ENCODE measurements around the gene PEAR1.

DNA sequence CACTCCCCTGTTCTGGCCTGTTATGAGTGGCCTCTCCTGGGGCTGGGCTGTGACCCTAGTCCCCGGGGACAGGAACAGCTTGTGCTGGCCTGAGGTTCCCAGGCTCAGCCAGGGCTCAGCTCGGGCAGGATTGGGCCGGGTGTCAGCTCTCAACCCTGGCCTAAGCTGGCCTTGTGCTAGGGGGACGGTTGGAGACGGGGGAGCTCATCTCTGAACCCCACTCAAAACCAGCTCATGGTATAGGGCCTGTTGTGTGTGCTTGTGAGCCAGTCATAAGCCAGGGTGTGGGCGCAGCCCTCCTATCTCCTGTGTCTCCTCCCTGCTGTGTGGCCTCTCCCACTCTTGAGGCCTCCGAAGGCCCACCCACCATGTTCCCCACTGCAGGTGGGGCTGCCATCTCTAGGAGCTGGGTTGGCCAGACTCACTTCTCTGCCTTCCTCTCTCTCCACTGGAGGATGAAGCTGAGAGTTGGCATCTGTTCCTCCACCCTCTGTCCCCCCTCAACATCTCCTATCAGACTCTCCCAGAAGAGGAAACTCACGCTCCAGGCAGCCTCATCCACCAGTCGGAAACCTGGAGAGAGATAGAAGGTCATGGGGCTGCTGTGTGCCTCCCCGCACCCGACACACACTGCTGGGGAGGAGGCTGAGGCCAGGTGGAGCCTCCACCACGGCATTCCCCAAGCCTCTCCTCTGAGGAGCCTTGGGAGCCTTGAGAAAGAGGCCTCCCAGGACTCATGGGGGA, 1.4 kb downstream of the PEAR1 start:
- TF ChIP-seq, protein P1, sequence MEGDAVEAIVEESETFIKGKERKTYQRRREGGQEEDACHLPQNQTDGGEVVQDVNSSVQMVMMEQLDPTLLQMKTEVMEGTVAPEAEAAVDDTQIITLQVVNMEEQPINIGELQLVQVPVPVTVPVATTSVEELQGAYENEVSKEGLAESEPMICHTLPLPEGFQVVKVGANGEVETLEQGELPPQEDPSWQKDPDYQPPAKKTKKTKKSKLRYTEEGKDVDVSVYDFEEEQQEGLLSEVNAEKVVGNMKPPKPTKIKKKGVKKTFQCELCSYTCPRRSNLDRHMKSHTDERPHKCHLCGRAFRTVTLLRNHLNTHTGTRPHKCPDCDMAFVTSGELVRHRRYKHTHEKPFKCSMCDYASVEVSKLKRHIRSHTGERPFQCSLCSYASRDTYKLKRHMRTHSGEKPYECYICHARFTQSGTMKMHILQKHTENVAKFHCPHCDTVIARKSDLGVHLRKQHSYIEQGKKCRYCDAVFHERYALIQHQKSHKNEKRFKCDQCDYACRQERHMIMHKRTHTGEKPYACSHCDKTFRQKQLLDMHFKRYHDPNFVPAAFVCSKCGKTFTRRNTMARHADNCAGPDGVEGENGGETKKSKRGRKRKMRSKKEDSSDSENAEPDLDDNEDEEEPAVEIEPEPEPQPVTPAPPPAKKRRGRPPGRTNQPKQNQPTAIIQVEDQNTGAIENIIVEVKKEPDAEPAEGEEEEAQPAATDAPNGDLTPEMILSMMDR (IDR thresholded peaks at IDR 0.05) = no peak
- TF ChIP-seq, protein P2, sequence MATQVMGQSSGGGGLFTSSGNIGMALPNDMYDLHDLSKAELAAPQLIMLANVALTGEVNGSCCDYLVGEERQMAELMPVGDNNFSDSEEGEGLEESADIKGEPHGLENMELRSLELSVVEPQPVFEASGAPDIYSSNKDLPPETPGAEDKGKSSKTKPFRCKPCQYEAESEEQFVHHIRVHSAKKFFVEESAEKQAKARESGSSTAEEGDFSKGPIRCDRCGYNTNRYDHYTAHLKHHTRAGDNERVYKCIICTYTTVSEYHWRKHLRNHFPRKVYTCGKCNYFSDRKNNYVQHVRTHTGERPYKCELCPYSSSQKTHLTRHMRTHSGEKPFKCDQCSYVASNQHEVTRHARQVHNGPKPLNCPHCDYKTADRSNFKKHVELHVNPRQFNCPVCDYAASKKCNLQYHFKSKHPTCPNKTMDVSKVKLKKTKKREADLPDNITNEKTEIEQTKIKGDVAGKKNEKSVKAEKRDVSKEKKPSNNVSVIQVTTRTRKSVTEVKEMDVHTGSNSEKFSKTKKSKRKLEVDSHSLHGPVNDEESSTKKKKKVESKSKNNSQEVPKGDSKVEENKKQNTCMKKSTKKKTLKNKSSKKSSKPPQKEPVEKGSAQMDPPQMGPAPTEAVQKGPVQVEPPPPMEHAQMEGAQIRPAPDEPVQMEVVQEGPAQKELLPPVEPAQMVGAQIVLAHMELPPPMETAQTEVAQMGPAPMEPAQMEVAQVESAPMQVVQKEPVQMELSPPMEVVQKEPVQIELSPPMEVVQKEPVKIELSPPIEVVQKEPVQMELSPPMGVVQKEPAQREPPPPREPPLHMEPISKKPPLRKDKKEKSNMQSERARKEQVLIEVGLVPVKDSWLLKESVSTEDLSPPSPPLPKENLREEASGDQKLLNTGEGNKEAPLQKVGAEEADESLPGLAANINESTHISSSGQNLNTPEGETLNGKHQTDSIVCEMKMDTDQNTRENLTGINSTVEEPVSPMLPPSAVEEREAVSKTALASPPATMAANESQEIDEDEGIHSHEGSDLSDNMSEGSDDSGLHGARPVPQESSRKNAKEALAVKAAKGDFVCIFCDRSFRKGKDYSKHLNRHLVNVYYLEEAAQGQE (IDR thresholded peaks at IDR 0.05; ENCODE audit: low read depth, low read length) = no peak
- TF ChIP-seq, protein P3, sequence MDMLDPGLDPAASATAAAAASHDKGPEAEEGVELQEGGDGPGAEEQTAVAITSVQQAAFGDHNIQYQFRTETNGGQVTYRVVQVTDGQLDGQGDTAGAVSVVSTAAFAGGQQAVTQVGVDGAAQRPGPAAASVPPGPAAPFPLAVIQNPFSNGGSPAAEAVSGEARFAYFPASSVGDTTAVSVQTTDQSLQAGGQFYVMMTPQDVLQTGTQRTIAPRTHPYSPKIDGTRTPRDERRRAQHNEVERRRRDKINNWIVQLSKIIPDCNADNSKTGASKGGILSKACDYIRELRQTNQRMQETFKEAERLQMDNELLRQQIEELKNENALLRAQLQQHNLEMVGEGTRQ (IDR thresholded peaks at IDR 0.05; ENCODE audit: borderline replicate concordance, low read depth, low read length) = no peak
- no peak for TF ChIP-seq FOXJ3 (CRISPR knock-in tag; IDR thresholded peaks at IDR 0.05)
- TF ChIP-seq, protein P4, sequence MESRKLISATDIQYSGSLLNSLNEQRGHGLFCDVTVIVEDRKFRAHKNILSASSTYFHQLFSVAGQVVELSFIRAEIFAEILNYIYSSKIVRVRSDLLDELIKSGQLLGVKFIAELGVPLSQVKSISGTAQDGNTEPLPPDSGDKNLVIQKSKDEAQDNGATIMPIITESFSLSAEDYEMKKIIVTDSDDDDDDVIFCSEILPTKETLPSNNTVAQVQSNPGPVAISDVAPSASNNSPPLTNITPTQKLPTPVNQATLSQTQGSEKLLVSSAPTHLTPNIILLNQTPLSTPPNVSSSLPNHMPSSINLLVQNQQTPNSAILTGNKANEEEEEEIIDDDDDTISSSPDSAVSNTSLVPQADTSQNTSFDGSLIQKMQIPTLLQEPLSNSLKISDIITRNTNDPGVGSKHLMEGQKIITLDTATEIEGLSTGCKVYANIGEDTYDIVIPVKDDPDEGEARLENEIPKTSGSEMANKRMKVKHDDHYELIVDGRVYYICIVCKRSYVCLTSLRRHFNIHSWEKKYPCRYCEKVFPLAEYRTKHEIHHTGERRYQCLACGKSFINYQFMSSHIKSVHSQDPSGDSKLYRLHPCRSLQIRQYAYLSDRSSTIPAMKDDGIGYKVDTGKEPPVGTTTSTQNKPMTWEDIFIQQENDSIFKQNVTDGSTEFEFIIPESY (IDR thresholded peaks at IDR 0.05; ENCODE audit: borderline replicate concordance, low read depth) = no peak
- no peak for TF ChIP-seq CHD2 (IDR thresholded peaks at IDR 0.05; ENCODE audit: low read length, partially characterized antibody)
- no peak for TF ChIP-seq RAD21 (IDR thresholded peaks at IDR 0.05; ENCODE audit: low read length)
- TF ChIP-seq SIN3A (IDR thresholded peaks at IDR 0.05; ENCODE audit: borderline replicate concordance, low read depth, low read length) = no peak
- no peak for TF ChIP-seq RXRA (IDR thresholded peaks at IDR 0.05; ENCODE audit: borderline replicate concordance, low read depth)
- no peak for TF ChIP-seq JUND (IDR thresholded peaks at IDR 0.05)
- no peak for TF ChIP-seq GATA2 (CRISPR knock-in tag; IDR thresholded peaks at IDR 0.05)
- no peak for TF ChIP-seq TAF1 (IDR thresholded peaks at IDR 0.05; ENCODE audit: borderline replicate concordance, low read depth, low read length)
